ENCODE results near the gene STAB2.

- TF ChIP-seq CTCF (IDR thresholded peaks at IDR 0.05) = no peak
- TF ChIP-seq POLR2A (IDR thresholded peaks at IDR 0.05) = no peak
Measured at GRCh38 chr12:103573185-103573584, 13.9 kb upstream of the STAB2 start.

Data from thyroid gland (tissue), 4 donors.